Lower leg skin (tissue), 4 donors: ENCODE results near the gene SIGLEC1. TPM values are rescaled to one million over a fixed set of nuclear protein-coding genes. Genes with fewer than 3 reads are reported as not detected.

ENCODE experiments used
- DNase-seq, 2 donors: peaks; one replicate each; pipeline ENCODE4 v3.0.0-alpha.2; 2019; ENCODE audit warnings: low spot score in 2 of 2
- H3K4me3 ChIP-seq: fragments of 200-600 bp; sonication (generic); 2 replicates; pipeline ENCODE4 v1.5.1; 2017; ENCODE audit warnings: mild to moderate bottlenecking, low read depth; ENCODE audit not compliant: poor library complexity, severe bottlenecking
- CTCF ChIP-seq, 3 donors: fragments of 450-650 bp; IDR thresholded peaks; one replicate each; pipeline ENCODE4 v1.5.1; 2016; ENCODE audit warnings: antibody characterized with exemption in 3 of 3, mild to moderate bottlenecking in 3 of 3, moderate library complexity in 2 of 3
- POLR2A ChIP-seq, 2 donors: fragments of 450-650 bp; IDR thresholded peaks; one replicate each; pipeline ENCODE4 v1.6.1; 2016 to 2017; ENCODE audit warnings: antibody characterized with exemption in 2 of 2, mild to moderate bottlenecking in 1 of 2, moderate library complexity in 1 of 2
- WGBS, 2 donors: methylation state at CpG; one replicate each; pipeline ENCODE4 v1.1.5; 2018; 5-methylcytosine and 5-hydroxymethylcytosine counted together
- intact Hi-C: fragments of 100-400 bp; cut with DNase I; formaldehyde crosslinking; loops from one replicate; pipeline ENCODE4 v1.15.0; 2023; ENCODE audit warnings: low total_unique reads
- total RNA-seq, 4 donors: library from RNA; depleted of rRNA; stranded (reverse); fragments of >200 nt; gene quantifications; one replicate each; pipeline ENCODE4 v1.1.0, GENCODE V29; 2016

The SIGLEC1 gene
- total RNA-seq, 4 donors from 2014 or later, result 0.42 to 2.9 (median 1.0) TPM

GRCh38 chr20:3705491-3705969 is 6.9 kb downstream of the SIGLEC1 start:
- no peak overlapping the region for H3K4me3 ChIP-seq
- TF ChIP-seq POLR2A (IDR thresholded peaks at IDR 0.05) (no peak), CTCF (IDR thresholded peaks at IDR 0.05) (no peak)
- 90 to 92% methylated on average over 14 of the region's 14 CpGs for WGBS, 2 donors
- intact Hi-C loops, result no loop called here
- DNase-seq, result no peak

- no peak overlapping the region for H3K4me3 ChIP-seq
- no peak for DNase-seq
- intact Hi-C loops, result no loop called here
- no peak for TF ChIP-seq POLR2A (IDR thresholded peaks at IDR 0.05)
- no peak for TF ChIP-seq CTCF (IDR thresholded peaks at IDR 0.05)
- WGBS, 2 donors, result 73 to 77% methylated on average over 5 of the region's 5 CpGs
Observed at GRCh38 chr20:3704087-3704486, 8.3 kb downstream of the SIGLEC1 start.

GRCh38 chr20:3702611-3703391 is 9.6 kb downstream of the SIGLEC1 start:
- no peak for TF ChIP-seq CTCF (IDR thresholded peaks at IDR 0.05)
- TF ChIP-seq POLR2A (IDR thresholded peaks at IDR 0.05), result no peak
- intact Hi-C loops, result no loop called here
- H3K4me3 ChIP-seq, result no peak overlapping the region
- DNase-seq, result no peak
- 86 to 91% methylated on average over 11 of the region's 11 CpGs for WGBS, 2 donors

- 91 to 93% methylated on average over 12 to 13 of the region's 13 CpGs for WGBS, 2 donors
- no peak overlapping the region for H3K4me3 ChIP-seq
- intact Hi-C loops, result no loop called here
- no peak for DNase-seq
- no peak for TF ChIP-seq CTCF (IDR thresholded peaks at IDR 0.05)
Observed at GRCh38 chr20:3701061-3701998, 11.1 kb downstream of the SIGLEC1 start.

- intact Hi-C loops, result no loop called here
- DNase-seq, result no peak
- WGBS, 2 donors, result 88 to 91% methylated on average over 14 to 16 of the region's 16 CpGs
- no peak overlapping the region for H3K4me3 ChIP-seq
- TF ChIP-seq CTCF (IDR thresholded peaks at IDR 0.05) (no peak), POLR2A (IDR thresholded peaks at IDR 0.05) (no peak)
Observed at GRCh38 chr20:3699037-3699436, 13.4 kb downstream of the SIGLEC1 start.
